T-helper 1 cell (primary cell): ENCODE data around the gene RTBDN.

Source experiments
- DNase-seq, 5 donors: peaks; one replicate each; pipeline ENCODE4 v3.0.0-alpha.2; 2012 to 2020

RTBDN gene

DNA sequence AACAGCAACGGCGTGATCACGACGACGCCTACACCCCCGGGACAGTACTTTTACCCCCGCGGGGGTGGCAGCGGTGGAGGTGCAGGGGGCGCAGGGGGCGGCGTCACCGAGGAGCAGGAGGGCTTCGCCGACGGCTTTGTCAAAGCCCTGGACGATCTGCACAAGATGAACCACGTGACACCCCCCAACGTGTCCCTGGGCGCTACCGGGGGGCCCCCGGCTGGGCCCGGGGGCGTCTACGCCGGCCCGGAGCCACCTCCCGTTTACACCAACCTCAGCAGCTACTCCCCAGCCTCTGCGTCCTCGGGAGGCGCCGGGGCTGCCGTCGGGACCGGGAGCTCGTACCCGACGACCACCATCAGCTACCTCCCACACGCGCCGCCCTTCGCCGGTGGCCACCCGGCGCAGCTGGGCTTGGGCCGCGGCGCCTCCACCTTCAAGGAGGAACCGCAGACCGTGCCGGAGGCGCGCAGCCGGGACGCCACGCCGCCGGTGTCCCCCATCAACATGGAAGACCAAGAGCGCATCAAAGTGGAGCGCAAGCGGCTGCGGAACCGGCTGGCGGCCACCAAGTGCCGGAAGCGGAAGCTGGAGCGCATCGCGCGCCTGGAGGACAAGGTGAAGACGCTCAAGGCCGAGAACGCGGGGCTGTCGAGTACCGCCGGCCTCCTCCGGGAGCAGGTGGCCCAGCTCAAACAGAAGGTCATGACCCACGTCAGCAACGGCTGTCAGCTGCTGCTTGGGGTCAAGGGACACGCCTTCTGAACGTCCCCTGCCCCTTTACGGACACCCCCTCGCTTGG, 42.1 kb downstream of the RTBDN start:
- DNase-seq, result peak; percentile 49 to 88 (median 61)

DNA sequence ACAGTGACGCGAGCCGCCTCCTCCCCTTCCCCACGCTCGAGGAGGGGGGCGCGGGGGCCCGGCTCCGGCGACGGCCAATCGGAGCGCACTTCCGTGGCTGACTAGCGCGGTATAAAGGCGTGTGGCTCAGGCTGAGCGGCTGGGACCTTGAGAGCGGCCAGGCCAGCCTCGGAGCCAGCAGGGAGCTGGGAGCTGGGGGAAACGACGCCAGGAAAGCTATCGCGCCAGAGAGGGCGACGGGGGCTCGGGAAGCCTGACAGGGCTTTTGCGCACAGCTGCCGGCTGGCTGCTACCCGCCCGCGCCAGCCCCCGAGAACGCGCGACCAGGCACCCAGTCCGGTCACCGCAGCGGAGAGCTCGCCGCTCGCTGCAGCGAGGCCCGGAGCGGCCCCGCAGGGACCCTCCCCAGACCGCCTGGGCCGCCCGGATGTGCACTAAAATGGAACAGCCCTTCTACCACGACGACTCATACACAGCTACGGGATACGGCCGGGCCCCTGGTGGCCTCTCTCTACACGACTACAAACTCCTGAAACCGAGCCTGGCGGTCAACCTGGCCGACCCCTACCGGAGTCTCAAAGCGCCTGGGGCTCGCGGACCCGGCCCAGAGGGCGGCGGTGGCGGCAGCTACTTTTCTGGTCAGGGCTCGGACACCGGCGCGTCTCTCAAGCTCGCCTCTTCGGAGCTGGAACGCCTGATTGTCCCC, 42.9 kb downstream of the RTBDN start, which contains the start of gene JUNB:
Gene JUNB (plus strand): TSS at position 142 of the 706 bp plus-strand sequence. CDS start 286 bp downstream, at position 428.
- peak; percentile 93 to 98 (median 95) for DNase-seq

DNA sequence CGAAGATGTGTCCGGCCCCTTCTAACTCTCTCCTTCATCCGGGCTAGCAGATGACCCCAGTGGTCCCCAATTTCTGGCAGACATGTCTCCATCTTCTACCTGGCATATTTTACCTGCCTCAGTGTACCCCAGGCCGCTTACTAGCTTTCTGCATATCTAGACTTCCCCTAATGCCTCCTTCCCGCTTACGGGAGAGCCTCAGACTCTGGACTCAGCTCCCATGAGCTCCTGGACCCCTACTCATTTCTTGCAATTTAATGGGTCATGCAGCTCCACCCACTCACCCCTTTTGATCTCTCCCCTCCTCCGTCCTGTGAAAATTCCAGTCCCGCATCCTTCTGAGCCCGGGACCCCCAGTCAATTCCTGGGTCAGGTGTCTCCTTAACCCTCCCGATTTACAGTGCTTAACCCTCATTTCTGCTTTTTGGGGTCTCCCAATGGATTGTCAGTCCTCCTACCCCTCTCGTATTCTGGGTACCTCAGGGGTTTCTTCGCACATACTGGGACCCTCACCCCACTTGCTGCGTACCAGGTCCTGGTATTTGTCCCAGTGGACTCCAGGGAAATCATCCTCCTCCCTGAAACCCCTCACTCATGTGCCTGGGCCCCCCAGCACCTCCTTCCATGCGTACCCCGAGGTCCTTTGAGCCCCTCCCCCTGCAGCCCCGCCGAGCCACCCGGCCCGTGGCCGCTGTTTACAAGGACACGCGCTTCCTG, 43.6 kb downstream of the RTBDN start:
- no peak for DNase-seq

DNA sequence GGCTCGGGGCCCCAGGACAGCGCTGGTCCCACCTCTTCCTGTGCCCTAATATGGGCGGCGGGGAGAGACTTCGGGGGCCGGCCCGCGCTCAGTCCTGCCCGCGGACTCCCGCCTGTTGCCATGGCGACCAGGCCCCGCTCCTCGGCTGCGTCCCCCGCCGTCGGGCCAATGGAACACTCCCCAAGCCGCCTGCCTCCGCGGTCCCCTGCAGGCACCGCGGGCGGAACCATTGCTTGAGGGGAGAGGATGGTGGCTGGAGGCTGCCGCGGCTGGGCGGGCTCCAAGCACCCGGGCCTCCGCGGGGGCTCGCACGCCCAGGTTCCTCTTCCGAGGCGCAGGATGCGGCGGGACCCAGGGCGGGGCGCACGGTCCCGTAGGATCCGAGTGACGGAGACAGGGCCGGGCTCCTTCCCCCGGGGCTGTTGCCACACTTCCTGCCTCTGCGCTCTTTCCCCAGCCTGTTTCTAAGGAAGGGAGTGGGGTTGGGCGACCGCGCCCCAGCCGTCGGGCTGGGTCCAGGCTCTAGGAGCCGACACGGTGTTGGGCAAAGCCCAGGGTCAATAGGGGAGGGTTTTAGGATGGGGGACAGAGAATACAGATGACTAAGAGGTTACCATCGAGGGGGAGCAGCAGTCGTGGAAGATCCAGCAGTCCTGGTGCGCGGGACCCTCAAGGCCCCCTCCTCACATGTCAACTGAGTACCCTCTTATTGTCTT, 44.3 kb downstream of the RTBDN start:
- peak; percentile 83 to 99 (median 91) for DNase-seq

DNA sequence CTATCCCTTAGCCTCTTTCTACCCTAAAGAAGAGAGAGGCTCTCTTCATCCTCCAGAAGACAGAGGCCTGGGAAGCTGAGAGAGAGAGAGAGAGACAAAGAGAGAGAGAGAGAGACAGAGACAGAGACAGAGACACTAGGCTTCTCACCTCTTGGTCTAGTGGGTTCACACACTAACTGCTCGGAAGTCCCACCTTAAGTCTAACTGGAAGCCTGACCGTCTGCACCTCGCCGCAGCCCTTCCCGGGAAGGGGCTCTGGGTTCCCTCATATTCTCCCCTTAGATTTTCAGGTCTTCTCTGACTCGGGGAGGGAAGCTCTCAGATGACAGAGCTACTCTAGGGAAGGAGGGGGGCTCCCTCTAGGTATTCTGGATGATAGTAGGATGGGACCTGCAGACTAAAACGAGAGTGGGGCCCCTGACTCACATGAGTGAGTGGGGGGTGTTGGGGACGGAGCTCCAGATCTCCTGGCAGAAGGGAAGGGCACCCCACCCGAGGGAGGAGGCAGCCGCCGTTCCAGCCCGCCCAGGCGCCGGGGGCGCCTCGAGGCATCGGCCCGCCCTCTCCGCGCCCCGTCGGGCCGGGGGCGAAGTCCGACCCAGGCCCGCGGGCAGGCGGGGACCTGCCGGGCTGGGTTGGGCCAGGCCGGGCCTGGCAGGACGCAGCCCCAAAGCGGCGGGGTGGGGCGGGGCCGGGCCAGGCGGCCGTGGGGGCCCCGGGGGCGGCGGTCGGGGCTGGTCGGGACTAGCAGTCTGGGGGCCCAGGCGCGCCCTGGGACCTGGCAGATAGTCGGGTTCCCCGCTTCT, 45.1 kb downstream of the RTBDN start:
- DNase-seq, result peak in 1 of 5 donors; percentile 42

DNA sequence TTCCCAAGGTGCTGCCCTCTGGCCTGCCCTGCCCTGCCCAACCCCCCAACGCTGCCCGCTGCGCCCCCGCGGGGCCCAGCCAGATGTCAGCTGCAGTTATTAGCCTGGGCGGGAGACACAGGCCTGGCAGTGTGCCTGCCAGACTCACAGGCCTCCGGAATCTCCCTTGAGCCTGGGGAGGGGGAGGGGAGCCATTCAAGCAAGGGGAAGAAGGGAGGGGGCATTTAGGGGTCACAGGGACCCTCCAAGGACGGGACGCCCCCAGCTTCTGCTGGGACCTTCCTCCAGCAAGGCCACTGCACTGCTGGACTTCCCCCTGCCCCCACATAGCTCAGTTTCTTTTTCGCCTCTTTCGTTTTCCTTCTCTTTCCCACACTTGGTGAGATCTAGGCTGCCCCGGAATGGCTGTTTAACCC, 45.7 kb downstream of the RTBDN start:
- DNase-seq, result peak in 3 of 5 donors; percentile 49 to 57 (median 53)

DNA sequence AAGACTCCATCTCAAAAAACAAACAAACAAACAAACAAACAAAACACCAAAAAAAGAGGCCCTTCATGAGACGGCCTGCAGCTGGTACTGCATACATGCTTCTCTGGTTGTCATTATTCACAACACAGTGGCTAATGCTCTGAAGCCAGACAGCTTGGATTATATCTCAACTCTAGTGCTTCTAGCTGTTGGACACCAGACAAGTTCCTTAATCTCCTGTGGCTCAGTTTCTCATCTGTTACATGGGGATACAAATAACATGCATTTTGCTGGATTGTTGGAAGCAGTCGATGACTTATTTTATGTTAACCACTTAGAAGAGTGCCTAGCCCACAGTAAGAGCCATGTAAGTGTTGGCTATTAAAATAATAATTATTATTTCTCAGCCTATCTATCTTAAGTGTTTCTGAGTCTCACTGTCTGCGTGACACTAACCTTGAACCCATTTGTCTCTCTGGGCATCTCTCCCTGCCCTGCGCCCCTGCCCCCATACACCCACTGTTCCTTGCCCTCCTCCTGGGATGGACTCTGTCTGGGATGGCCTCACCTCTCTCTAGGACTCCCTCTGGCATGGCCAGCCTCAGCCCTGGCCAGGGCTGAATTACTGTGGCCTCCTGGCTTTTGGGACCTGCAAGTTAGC, 46.2 kb downstream of the RTBDN start:
- no peak for DNase-seq

DNA sequence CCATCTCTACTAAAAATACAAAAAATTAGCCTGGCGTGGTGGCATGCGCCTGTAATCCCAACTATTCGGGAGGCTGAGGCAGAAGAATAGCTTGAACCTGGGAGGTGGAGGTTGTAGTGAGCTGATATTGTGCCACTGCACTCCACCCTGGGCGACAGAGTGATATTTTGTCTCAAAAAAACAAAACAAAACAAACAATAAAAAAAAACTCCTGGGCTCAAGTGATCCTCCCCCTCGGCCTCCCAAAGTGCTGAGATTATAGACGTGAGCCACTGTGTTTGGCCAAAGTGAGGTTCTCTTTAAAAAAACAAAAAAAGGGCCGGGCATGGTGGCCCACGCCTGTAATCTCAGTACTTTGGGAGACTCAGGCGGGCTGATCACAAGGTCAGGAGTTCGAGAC, 46.9 kb downstream of the RTBDN start:
- no peak for DNase-seq

DNA sequence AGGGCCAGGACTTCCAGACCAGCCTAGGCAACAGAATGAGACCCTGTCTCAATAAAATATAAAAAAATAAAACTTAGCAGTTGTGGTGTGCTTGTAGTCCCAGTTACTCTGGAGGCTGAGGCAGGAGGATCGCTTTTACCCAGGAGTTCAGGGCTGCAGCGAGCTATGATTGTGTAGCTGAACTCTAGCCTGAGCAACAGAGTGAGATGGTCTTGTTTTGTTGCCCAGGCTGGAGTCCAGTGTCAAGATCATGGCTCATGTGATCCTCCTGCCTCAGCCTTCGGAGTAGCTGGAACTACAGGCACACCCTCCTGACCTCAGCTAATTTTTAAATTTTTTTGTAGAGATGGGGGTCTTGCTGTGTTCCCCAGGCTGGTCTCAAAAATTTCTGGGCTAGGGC, 47.4 kb downstream of the RTBDN start:
- DNase-seq, result no peak

DNA sequence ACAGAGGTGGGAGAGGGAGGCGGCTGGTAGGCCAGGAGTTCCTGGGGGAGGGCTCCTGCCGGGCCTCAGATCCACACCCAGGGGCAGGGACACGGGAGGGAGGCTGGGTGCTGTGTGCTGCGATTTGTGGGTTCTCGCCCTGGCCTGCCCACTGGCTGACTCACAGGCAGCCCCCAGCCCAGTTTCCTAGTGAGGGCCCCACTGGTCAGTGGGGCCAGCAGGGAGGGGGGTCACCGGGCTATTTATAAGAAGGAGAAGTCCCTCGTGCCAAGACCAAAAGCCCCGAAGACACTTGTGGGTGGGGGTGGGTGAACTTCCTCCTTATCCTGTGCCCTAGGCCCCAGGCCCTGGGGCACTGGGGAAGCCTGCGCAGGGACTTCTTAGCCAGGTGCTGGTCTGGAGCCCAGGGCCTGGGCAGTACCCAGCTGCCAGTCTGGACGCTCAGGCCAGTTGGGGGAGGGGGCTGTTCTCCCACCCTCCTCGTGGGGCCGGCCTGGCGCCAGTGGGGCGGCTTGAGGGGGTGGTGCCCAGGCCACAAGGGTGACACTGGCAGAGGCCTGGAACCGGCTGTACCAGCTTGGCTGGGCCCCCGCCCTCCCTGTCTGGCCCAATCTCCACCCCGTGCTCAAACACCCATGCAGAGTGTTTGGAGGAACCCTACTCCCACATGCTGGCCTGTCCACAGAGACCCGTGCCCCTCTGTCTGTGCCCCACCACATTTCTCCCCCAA, 48.1 kb downstream of the RTBDN start:
- DNase-seq, result no peak

DNA sequence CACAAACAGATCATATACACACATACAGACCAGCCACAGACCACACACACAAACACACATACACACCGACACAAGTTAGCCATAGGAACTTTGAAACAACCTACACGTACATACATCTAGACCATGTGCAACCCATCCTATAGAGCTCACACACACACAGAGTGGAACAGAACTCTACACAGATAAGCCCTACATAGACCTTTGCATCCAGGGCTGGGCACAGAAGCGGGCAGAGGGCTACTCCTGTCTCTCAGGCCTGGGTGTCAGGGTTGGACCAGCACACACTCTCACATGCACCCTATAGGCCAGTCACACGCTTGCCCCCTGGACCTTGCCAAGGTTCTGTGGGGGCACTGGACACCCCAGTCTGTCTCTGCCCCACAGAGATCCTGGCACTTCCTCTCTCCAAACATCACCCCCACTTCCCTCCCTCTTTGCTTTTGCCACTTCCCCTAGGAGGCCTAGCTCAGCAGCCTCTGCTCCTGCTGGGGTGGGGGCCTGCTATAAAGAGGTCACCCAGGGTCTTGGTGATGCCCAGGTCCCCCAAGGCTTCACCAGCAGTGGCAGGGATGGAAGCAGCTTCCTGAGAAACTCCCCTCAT, 48.8 kb downstream of the RTBDN start:
- DNase-seq, result no peak

DNA sequence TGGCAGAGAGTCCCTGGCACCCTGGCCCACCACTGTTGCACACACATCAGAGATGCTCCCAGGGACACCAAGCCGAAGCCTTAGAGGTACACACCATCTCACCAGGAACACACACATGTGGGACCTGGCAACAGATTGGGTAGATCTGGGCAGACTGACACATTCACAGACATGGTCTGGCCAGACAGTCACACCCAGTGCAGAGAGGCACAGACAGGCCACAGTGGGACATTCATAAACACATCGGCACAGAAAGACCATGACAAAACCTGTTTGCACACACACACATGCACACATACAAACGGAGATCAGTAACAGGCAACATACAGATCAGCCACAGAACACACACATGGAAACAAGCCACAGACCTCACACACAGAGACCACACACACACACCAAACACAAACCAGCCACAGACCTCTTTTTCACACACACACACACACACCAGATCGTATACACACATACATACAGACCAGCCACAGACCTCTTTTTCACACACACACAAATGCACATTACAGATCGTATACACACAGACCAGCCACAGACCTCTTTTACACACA, 49.4 kb downstream of the RTBDN start:
- DNase-seq, result peak in 2 of 5 donors; percentile 31 to 61

DNA sequence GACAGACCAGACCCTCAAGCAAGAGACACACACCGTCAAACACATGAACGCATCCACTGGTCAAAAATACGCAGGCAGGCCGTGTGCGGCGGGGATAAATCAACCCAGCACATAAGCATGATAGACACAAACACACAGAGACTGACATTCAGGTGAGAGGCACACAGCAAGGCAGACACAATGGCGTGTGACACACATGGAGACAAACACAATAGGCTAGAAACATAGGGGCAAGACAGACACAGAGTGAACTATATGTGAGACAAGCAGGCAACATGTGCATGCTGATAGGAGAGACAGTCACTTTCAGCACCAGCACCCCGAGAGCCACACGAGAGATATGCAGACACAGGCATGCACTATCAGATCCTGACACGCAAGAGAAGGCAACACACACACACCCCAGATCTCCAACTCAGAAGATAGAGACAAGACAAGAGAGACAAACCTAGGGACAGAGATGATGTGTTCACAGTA, 49.9 kb downstream of the RTBDN start:
- peak in 2 of 5 donors; percentile 25 to 44 for DNase-seq

DNA sequence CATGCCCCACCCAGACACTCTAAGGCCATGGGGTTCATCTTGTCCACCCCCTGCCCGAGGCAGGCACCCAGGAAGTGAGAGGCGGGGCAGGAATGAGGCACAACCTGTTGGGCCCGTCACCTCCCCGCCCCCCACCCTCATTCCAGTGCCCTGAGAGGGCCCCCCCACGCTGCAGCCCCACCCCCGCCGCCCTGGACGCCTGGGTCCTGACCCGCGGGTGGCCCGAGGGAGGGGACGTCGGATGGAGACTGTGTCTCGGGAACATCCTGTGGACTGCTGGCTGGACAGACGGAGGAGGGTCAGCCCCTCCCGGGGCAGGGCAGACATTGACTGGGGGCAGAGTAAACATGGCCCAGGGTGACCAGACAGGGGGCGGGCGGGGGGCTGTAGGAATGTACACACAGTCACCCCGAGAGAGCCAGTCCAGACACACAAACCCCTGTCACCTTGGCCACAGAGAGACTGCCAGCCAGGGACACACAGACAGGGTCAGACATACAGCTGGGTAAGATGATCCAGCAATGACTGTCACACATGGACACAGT, 50.5 kb downstream of the RTBDN start:
- DNase-seq, result peak in 1 of 5 donors; percentile 46

DNA sequence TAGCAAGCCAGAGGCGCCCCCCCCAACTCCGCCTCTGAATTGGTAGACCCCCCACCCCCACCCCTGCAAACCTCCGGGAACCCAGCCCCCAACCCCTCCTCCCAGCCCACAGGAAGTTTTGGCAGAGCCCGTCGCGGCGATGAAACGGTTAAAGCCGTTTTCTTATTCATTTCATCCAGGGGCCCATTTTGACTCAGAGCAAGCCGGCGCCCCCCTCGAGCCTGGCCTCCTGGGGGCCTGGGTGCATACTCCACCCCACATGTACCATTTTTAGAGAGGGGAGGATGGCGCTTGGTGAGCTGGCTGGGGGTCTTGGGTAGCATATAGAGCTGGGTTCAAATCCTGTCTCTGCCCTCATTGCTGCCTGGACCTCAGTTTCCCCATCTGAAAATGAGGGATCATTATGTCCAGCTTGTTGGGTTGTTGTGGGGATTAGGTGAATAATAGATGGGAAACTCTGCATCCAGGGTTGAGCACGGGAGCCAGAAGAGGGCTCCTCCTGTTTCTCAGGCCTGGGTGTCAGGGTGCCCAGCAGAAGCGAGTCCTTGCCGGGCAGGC, 51.0 kb downstream of the RTBDN start:
- peak in 1 of 5 donors; percentile 82 for DNase-seq

DNA sequence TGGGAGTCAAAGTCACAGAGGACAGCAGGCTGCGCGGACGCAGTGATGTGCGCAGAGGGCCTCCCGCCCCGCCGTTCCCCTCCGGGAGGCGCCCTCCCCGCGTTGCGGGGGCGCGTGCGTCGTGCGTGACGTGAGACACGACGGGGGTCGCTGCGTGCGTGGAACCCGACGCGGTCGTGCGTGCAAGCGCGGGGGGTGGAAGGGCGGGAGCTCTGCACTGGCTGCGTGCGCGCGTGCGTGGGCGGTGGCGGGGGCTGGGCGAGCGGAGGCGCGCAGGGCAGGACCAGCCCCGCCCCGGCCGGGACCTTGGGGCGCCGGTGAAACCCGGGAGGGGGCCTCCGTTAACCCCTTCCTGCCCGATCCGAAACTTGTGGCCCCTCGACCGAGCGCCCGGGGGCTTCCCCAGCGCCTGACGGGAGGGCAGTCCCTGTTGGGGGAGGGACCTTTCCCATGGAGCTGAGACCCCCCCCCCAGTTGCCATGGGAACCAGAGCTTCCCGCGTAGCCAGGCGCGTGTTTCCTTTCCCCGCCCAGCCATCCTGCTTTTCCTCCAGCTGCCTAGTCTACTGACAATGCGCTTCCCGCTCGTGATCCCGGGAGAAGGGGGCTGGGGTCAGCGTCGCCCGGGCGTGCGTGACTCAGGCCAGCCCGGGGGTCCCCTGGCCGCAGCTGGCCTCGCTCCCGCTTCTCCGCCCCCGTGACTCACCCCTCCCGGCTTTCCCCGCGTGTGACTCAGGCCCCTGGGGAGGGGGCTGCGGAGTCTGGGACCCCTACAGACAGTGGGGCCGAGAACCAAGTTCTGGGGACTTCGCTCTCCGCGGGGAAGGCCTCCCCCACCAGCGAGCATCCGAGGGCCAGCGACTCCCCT, 51.7 kb downstream of the RTBDN start:
- peak; percentile 92 to 98 (median 93) for DNase-seq

DNA sequence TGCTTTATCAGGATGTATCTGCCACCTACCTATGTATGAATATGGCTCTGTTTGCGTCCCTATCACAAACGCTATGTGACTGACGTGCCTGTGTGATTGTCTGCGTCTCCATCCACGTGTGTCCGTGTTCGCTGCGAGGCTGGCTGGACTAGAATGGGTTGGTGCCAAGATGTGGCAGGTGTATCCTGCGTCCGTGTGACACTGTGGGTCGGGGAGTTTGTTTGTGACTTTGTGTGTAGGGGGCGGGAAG, 52.3 kb downstream of the RTBDN start:
- DNase-seq, result peak in 1 of 5 donors; percentile 90
